Effector CD8-positive, alpha-beta T cell (primary cell): ENCODE results near the gene TRIM2.

ENCODE experiments used
- DNase-seq: peaks from one replicate; lab custom pipeline; 2025; lab: John Stamatoyannopoulos, UW

Gene TRIM2

DNA sequence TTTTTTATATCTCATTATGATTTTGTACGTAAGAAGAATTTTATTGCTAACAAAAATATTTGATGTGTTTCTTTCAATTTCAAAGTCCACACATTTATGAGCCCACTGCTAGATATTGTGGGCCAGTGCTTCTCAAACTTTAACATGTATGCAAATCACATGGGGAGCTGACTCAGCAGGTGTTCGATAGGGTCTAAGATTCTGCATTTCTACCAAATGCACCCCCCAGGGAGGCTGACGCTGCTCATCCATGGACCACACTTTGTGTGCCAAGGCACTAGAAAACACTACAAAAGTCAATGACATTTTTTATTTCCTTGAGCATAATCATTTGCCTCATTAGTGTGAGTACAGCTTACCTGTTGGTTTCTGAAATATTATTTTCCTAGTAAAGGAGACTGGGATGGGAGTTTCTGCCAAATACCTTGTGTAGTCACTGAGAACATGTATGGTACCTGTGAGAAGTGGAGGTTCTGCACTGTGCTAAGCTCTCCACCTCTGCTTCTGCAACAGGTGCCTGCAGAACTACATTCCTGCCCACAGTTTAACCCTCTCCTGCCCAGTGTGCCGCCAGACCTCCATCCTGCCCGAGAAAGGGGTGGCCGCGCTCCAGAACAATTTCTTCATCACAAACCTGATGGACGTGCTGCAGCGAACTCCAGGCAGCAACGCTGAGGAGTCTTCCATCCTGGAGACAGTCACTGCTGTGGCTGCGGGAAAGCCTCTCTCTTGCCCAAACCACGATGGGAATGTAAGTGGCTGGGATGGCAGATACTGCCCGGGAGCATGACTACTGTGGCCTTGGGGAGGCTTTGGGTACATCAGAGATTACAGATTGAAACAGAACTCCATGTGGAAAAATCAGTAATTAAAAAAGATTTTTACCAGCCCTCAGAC, 71.4 kb downstream of the TRIM2 start:
- DNase-seq, result no peak

DNA sequence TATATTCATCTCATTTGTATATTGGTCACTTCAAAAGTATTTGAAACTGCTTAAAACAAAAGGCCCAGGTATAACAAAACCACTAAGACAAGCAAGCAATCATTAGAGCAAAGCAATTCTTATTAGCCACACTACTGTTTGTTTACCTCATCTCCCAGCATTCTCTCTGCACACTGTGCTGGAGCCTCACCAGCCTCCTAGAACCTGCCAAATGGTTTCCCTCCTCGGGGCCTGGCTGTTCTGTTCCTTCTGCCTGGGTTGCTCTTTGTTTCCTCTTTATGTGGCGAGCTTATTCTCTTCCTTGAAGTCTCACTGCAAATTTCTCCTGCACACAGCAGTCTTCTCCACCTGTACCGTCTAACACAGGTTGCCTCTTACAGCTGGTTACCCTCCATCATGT, 72.7 kb downstream of the TRIM2 start:
- DNase-seq, result no peak

DNA sequence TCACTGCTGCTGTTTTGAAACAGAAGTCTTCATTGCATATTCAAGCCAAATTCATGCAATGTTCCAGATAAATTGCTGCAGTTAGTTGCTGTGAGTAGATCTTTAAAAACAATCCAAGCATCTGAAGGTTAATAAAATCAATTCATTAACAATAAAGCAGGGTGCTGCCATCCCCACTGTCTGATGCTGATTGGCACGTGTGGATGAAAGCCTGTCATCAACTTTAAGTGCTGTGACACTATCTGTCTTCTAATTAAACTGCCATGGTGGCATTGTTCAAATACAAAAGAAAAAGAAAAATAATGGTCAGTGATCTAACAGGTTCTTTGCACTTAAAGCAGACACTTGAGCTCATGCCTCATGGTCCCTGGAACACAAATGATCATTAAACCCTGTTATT, 77.2 kb downstream of the TRIM2 start:
- DNase-seq, result no peak

DNA sequence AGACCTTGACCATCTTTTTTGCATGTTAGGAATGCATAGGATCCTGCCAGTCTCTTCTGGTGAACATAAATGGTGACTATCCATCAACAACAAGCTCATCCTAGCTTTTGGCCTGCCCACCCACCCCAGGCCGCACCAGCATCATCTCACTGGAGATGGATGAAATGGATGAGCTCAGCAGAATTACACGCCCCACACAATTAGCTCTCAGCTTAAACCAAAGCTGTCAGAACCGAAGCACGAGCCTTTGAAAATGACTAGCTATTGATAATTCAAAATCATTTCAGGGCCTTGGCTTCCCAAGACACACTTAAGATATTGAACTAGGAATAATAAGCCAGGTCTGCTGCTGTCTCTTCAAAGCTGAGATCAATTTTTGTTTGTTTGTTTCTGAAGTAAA, 77.8 kb downstream of the TRIM2 start:
- DNase-seq, result no peak

DNA sequence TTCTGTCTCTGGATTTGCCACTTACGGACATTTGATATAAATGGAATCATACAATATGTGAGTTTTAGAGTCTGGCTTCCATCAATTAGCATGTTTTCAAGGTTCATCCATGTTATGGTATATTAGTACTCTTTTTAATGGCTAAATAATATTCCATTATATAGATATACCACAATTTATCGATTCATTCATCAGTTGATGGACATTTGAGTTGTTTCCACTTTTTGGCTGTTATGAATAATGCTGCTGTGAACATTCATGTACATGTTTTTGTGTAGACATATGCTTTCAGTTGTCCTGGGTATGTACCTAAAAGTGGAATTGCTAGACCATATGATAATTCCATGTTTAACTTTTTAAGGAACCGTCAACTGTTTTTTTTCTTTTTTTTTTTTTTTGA, 79.0 kb downstream of the TRIM2 start:
- DNase-seq, result no peak

DNA sequence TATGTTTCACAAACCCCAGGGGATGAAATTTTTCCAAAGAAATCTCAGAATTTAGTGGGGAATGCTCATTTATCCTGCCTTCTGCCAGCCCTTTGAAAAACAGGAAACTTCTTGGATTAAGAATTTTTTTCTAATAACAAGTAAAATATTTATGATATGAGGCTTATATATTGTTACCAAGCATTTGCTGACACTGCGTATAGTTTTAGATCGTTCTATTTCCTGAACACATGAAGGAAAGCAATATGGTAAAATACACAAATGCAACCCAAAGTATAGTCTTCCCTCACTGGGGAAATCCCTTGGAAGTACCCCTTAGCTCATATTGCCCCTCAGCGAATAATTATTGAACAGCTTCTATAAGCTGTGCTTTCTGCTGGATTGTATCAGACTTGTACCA, 85.9 kb downstream of the TRIM2 start:
- no peak for DNase-seq

DNA sequence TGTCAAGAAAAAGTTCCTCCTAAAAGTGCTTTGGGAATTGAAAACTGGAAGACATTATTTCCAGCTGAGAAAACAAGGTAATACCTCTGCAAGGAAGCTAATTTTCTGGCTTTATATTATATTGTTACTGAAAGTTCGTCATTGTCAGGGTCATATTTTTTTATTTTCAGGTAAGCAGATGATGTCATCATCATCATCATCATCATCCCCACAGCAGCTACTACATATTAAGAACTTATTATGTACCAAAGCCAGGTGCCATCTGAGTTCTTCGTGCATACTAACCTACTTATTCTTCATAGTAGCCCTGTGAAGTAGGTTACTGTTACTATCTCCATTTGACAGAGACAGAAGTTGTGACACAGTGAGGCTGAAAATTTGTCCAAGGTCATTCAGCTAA, 87.3 kb downstream of the TRIM2 start:
- no peak for DNase-seq

DNA sequence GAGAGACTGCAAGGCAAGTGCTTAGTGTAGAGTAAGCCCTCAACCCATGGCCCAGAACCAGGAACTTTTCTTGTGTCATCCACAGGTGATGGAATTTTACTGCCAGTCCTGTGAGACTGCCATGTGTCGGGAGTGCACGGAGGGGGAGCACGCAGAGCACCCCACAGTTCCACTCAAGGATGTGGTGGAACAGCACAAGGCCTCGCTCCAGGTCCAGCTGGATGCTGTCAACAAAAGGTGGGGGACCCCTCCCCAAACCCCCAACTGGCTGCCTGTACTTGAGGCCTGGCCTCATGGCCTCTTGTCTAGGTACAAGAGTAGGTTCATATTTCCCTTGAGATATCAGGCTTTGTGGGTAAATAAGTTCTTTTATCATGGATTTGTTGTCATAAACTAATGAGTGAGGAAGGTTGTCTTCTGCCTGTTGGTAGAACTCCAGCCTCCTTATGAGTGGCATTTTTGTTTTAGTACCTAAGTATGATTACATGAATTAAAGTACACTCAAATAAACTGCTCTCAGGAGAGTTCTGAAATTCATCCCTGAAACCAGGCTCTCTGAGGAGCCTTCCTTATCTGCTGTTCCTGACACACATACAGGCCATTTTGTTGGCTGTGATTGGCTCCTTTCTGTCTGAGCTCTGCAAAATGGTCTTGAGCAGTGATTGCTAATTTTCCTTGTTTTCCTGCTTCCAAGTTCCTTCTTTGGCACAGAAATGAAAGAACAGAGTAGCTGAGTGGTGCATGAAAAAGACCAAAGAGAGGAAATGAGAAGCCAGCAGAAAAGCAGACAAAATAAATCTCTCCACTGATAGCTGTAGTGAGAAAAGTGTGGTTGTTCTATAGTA, 88.9 kb downstream of the TRIM2 start:
- no peak for DNase-seq

DNA sequence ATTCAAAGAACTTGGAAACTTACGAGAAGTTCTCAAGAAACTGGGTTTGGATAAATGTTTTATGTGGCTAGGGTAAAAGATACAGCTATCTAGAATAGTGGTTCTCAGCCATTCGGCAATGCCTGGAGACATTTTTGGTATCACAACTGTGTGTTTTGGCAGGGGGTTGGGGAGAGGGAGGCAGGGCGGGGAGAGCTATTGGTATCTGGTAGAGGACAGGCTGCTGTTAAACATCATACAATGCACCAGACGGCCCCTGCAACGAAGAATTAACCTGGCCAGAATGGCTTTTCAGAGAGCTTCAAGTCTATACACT, 89.5 kb downstream of the TRIM2 start:
- no peak for DNase-seq

DNA sequence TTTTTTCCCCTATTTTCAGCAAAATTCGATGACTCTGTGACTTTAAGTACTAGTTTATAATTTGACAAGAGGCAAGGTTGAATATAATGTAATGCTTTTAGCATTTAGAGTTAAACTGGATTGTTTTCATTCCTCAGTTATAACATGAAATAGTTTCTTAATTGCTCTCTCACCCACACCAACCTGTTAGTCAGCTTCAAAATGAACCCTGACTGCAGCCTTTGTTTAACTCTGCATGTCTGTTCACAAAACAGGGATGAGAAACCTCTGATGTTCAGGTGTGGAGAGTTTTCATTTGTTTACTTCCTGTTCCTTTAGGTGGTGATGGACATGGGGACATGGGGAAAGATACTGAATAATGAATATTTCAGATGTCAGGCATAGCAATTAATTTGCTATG, 90.4 kb downstream of the TRIM2 start:
- DNase-seq, result no peak

DNA sequence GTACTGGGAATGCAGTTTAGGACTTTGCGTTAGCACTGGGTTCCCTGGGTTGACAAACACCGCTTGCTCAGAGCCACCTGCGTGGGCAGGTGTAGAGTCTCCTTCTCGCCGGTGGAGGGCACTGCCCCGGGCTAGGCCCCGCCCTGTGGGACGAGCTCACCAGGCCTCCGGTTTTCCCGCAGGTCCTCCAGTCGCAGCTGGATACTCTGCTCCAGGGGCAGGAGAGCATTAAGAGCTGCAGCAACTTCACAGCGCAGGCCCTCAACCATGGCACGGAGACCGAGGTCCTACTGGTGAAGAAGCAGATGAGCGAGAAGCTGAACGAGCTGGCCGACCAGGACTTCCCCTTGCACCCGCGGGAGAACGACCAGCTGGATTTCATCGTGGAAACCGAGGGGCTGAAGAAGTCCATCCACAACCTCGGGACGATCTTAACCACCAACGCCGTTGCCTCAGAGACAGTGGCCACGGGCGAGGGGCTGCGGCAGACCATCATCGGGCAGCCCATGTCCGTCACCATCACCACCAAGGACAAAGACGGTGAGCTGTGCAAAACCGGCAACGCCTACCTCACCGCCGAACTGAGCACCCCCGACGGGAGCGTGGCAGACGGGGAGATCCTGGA, 91.0 kb downstream of the TRIM2 start:
- no peak for DNase-seq

DNA sequence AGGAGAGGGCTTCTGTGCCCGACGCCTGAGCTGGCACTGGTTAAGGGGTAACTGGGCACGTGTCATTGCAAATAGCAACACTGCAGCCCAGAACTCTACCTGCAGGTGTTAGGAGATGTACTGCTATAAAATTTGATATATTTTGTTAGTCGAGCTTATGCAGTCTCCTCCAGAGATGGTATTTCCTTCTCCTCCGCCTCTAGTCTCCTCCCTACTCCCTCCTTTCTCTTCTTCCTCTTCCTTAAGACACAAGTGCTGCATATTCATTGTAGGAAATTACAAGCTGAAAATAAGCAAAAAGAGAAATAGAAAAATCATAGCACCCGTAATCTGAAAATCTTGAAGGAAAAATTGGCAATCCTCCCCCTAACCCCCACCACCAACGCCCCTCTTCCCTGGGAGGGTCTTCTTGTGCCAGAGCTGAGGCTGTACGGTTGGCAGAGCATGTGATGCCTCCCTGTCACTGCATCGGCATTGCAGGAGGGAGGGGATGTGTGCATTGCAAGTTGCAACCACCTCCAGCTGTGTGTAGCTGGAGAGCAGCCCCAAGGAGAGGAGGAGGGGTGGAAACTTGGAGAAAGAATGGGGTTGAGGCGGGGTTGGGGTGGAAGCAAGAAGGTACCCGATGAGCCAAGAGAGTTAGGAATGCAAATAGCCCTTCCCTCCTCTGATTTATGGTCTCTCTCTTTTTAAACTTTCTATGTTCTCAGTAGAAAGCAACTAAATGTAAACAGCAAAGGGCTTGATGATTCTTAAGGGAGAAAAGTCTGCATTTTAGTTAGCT, 92.0 kb downstream of the TRIM2 start:
- no peak for DNase-seq

DNA sequence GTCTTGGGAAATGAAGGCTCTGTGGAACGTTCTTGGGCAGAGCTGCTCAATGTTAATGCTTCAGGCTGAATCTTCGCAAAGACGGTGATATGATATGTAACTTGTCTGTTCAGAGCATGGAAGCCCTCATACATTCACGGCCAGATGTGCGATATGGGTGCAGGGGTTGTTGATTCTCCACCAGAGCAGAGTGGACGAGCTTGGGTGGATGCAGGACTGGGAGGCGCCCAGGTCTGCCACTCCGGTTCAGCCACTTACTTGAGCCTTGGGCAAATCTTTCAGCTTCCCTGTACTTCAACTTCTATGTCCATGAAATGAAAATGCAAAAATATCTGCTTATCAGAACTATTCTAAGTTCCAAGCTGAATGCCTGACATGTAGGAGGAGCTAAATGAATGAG, 92.9 kb downstream of the TRIM2 start:
- DNase-seq, result no peak

DNA sequence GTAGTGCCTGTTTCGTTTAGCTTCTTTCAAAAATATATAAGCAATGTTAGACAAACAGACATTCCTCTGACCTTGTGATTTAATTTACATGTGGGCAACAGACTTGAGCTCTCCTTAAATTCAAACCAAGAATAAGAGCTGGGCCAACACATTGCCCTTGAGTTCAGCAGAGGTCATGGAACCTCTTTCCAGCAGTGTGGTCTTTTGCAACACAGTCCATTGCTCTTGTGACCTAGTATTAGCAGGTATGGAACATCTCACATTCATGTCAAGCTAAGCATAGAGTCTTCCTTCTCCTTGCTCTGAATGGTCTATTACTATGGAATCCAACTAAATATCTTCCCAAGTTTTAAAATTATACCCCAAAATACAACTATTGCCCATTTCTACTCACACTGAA, 106.5 kb downstream of the TRIM2 start:
- DNase-seq, result no peak

DNA sequence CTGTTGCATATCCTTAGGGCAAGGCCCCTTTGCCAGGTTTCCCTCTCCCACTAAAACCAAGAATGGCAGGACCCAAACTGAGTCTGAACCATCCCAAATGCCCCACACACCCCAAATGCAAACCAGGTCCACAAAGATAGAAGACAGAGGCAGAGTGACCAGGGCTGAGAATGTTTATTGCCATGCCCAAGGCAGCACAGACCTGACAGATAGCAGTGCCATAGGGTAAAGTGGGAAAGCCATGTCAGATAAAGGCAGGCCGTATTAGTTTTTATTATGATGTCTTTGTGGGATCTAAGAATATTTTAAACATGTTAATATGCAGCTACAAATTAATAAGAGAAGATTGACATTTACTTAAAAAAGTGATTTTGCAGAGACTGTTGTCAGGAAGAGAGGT, 110.7 kb downstream of the TRIM2 start:
- no peak for DNase-seq

DNA sequence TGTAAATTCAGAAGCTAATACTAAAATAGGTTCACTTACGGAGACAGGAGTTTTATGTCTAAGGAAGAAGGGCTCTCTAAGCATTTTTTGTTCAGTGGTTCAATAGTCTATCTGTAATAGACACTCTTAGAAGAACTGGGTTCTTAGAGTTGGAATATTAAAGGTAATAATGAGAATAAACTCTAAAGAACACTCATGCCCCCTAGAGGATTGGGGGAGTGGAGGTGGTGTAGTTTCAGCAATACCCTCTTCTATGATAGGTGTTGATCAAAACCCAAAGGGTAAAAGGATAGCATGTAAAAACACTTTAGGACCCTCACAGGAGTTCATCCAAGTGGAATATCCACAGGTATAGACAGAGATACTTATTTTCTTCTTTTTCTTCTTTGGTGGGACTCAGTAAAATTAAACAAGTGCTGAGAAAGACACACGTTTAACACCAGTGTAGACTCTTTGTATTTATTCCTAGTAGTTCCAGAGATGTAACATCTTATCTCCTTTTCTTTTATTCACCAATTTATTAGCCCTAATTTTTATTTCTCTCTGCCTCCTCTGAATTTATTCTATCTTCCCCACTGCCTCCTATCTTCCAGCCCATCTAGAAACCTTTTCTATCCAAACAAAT, 114.6 kb downstream of the TRIM2 start:
- no peak for DNase-seq

DNA sequence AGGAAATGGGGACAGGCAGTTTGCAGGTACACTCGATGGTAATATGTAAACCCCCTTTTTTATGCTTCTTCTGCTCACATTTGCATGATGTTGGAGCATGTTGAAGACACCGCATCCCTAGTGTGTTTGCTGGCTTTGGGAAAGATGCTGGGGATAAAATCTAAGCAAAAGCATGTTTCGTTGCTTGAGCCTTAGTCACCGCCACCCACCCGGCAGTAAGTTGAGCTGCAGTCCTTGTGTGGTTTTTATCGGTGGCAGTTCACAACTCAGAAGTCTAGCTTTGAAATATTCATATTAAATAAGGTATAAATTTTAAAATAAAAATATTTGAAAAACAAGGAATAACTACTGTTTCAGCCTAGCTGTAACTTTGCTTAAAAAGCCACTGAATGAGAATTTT, 118.5 kb downstream of the TRIM2 start:
- DNase-seq, result no peak

DNA sequence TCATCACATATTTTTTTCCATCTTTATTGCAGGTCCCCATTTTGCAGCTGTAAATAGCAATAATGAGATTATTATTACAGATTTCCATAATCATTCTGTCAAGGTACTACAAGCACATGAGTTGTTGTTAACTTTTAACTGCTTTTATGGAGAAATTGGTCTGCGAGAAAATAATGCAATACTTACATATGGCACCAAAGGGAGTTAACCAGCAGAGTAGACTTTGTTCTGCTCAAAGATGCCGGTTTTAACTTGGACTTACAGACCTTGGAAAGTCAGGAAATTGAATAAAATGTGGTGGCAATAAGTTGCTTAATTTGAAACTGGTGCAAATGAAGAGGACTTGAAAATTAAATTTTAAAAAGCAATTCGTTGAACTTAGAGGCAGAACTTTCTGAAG, 119.8 kb downstream of the TRIM2 start:
- DNase-seq, result no peak

DNA sequence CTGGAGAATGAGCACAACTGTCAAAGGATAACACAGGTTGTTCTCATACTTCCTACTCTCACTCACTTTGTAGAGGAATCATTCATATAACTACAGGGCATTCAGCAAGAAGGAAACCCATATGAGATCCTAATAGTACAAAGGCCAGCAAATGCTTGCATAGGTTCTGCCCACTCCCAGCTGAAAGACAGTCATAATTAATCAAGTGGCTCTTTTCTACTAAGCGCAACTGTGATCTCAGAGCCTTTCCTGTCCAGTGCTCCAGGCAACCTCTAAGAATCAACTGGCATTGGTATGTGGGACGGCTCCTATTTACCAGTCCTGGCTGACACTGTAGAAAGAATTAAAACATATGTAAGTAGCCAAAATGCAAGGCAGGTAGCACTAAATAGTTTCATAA, 121.3 kb downstream of the TRIM2 start:
- DNase-seq, result no peak

DNA sequence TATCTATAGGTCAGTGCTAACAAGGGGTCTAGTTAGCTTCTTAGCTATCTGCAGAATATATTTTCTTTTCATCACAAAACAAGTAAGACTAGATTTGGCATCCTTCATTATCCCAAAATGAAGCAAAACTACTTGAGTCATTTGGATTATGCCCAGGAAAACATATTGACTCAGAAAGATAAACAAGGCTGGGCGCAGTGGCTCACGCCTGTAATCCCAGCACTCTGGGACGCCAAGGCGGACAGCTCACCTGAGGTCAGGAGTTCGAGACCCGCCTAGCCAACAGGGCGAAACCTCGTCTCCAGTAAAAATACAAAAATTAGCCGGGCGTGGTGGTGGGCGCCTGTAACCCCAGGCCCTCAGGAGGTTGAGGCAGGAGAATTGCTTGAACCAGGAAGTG, 122.3 kb downstream of the TRIM2 start:
- DNase-seq, result no peak

DNA sequence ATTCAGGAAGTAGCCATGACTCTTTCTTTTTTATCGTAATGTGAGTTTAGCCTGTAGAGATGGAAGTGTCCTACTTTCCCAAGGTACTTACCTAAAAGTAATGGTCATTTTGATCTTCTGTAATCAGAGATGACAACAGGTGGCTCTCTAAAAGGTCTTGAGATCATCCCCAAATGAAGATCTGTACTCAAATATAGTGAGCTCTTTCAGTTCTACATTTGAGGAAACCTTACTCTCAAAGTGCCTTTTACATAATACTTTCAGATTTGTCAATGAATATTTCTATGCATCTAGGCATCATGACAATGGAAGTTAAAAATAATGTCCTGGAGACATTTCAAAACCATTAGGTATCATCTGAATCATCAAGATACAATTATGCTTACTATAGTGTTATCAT, 123.0 kb downstream of the TRIM2 start:
- DNase-seq, result no peak

DNA sequence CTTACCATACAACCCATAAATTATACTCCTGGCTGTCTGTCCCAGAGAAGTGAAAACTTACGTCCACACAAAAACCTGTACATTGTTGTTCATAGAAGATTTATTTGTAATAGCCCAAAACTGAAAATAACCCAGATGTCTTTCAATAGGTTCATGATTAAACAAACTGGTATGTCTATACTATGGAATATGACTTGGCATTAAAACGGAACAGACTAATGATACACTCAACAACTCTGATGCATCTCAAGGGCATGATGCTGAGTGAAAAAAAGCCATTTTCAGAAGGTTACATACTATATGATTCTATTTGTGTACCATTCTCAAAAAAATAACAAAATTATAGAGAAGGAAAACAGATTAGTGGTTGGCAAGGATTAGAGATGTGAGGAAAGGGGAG, 128.7 kb downstream of the TRIM2 start:
- no peak for DNase-seq
